ENCODE measurements around the gene NABP2. TPM values are rescaled to one million over a fixed set of nuclear protein-coding genes. Genes with fewer than 3 reads are reported as not detected.
"Not testable (repeated sequence)": the region's sequence is repeated elsewhere in the genome, so short reads cannot be mapped to it uniquely, and the experiment has no call there.

NABP2 gene
- 61.0 and 115 TPM in 2 replicates for total RNA-seq (2014; rRNA removed; shearing (Covaris generic); ENCODE audit: low replicate concordance)

DNA sequence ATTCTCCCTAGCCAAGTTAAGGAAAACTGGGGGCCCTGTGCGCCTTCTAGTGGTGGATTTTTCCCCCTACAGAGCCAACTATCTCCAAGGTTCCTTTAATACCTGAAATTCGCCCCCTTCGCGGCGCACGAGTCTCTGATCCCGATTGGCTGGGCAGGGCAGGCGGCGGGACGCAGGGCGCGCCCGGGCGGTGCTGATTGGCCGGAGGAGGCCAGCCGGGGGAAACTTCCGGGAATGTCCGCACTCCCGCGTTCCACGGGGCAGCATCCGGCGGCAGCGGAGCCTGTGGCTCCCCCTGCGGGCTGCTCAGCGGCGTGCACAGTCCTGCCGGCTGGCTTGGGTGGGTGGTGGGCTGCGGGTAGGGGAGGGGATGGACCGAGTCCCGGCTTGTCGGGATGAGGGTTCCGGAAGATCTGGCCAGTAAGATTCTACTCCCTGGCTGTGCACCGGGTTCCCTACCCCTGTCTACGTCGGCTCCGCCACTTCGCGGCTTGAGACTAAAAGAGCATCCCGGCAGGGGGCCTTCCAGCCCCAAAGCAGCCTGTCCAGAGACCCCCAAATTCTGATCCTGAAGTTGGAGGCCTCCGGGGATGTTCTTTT lies at the start of gene NABP2:
Gene NABP2, plus strand, starts transcription at position 241 of the 600 bp plus-strand sequence. CDS start 515 bp downstream, outside the sequence.
- peak; percentile 98 for DNase-seq
- H3K4me3 ChIP-seq = peak within 1 kb of the TSS; percentile 76
- H3K36me3 ChIP-seq = peaks cover 6% of the 10 kb centered on the region
- H3K9me3 ChIP-seq = no peaks in the 10 kb centered on the region
- no peaks in the 10 kb centered on the region for H3K27me3 ChIP-seq

DNA sequence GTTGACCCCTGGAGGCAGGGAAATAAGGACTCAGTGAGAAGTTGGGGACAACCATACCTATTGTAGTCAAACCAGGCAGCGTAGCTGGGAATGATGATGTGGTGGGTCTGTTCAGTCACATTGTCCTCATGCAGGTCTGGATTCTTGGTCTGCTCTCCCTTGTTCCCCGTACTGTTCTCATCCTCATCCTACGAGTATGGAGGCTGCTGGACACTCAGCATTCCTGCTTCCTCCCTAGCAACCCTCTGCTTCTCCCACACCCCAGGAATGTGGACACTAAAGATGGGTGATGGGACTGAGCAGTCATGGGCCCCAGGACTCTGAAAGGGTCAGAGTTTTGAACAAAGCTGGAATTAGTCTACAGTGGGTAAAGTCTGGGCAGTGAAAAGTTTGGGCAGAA lies 45.8 kb upstream of the NABP2 start:
- no peak overlapping the region for H3K4me3 ChIP-seq
- peaks cover 77% of the 10 kb centered on the region for H3K36me3 ChIP-seq
- H3K27me3 ChIP-seq = no peaks in the 10 kb centered on the region

DNA sequence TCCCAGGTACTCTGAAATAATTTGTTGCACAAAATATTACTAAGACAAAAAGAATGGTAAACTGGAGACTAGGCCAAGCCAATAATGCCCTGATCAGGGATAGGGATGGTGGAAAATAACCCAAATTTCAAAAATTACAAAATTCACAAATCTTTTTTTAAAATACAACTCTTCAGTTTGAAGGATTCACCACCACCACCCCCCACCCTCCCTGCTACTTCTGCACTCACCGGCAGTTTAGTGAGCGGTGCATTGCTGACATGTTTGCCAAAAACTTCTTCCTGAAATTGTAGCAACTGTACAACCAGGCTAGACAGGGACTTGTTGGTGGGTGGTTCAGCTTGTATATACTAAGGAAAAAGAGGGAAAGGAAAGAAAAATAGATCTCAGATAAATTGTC lies 37.2 kb upstream of the NABP2 start:
- DNase-seq = no peak
- Histone ChIP-seq H3K27me3 (no peaks in the 10 kb centered on the region), H3K36me3 (peaks cover 47% of the 10 kb centered on the region), H3K4me3 (no peak overlapping the region), H3K9me3 (no peaks in the 10 kb centered on the region)

More for the DNA sequence above, 45.8 kb upstream of the NABP2 start:
- no peak for DNase-seq
- no peaks in the 10 kb centered on the region for H3K9me3 ChIP-seq

DNA sequence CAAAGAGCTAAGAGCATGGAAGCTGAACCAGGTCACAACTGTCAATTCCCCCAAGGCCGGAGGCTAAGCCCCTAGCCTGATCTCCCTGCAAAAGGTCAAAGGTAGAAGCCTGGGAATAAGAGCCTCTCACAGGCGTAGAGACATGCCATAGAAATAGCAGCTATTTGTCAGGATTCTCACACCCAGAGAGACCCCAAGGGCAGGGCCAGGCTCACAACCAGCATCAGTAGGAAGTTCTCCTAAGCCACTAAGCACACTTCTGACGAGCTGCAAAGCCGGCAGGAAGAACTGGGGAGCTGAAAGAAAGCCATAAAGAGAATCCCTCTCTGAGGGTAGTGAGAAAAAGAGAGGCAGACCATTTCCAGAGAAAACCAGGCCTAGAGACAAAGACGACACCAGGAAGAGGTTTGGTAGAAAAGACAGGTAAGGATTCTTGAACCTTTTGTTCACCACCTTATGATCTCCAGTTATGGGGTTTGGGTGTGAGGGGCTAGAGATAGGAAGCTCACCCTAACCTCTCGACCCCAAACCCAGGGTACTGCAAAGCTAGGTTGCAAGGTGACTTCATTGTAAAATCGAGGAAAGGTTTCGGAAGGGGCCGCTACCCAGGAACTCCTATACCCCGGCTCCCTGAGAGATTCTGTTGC lies 35.9 kb upstream of the NABP2 start:
- H3K27me3 ChIP-seq = no peaks in the 10 kb centered on the region
- no peaks in the 10 kb centered on the region for H3K9me3 ChIP-seq
- no peak for DNase-seq
- peak overlapping the region; percentile 81 for H3K4me3 ChIP-seq
- H3K36me3 ChIP-seq = peaks cover 39% of the 10 kb centered on the region

DNA sequence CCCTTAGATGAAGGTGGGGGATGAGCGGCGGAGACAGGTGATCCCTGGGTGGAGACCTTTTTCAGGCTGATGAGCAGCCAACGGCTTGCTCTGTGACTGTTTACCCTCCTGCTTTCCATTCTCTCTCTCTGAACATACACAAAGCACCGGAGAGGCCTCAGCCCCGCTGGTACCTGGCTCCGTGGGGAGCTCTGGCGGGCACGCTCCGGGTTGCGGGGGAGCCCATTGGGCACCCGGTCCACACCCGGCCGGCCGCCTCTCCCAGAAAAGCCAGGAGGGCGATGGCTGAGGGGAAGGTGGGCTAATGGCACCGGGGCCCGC lies 35.4 kb upstream of the NABP2 start:
- Histone ChIP-seq H3K4me3 (peak overlapping the region; percentile 81), H3K27me3 (no peaks in the 10 kb centered on the region), H3K36me3 (peaks cover 34% of the 10 kb centered on the region), H3K9me3 (no peaks in the 10 kb centered on the region)
- no peak for DNase-seq

DNA sequence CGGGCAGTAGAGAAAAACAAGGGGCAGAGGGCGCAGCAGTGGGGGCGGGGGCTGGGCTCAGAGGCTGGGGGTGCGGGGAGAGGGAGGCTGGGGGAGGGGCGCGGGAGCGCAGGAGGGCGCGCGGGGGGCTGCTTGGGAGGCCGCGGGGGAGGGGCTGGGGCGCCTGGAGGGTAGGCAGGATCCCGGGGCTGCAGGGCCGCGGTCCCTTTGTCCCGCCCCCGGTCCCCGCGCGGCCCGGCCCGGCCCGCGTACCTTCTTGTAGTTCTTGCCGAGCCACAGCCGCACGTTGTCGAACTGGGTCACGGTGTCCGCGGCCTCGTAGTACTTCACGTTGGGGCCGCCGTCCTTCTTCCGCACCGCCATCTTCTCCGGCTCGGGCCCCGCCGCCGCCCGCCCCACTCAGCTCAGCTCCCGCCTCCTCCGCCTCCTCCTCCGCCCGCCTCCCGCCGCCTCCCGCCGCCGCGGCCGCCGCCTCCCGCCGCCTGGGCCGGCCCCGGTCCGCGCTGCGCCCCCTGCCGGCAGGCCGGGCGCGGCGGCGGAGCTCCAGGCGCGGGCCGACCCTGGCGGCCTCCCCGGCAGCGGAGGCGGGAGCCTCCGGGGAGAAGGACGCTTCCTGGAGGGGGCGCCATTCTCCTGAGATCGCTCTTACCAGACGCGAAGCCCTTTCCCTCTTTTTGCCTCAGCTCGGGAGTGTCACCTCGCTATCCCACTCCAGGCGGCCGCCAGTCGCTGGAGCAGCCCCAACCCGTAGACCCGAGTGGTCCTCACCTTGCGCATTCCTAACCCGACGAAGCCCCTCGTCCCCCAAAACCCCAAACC lies 34.8 kb upstream of the NABP2 start, which contains the start of gene SMARCC2:
Gene SMARCC2, minus strand, starts transcription at position 385 of the 819 bp plus-strand sequence. Its CDS starts 22 bp downstream, at position 363.
- peaks cover 28% of the 10 kb centered on the region for H3K36me3 ChIP-seq
- DNase-seq = peak; percentile 84
- H3K4me3 ChIP-seq = peak within 1 kb of the TSS; percentile 81
- no peaks in the 10 kb centered on the region for H3K27me3 ChIP-seq
- no peaks in the 10 kb centered on the region for H3K9me3 ChIP-seq

DNA sequence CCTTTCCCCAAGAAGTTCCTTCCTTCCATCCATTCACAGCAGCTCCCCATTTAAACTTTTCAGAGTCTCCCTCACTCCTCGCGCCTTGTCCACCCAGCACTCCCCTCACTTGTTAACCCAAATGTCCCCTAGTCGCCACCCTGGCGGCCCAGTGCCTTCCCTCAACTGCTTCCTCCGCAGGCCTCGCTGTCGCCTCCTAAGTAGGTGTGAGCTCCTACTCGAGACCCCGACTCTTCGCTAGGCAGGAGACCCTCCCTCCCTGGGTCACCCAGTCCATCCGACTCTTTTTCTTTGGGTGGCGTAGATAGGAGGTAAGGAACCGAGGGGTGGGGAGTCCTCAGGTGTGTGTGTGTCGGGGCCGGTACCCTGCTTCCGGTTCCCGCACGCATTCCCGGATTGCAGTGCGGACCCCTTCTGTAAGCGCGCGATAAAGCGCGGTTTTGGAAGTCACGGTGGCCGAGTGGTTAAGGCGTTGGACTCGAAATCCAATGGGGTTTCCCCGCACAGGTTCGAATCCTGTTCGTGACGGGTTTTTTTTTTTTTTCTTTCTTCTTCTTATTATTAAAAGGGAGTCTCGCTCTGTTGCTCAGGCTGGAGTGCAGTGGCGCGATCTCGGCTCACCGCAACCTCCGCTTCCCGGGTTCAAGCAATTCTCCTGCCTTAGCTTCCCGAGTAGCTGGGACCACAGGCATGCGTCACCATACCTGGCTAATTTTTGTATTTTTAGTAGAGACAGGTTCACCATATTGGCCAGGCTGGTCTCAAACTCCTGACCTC lies 34.0 kb upstream of the NABP2 start:
- no peaks in the 10 kb centered on the region for H3K27me3 ChIP-seq
- no peaks in the 10 kb centered on the region for H3K9me3 ChIP-seq
- peaks cover 20% of the 10 kb centered on the region for H3K36me3 ChIP-seq
- DNase-seq = peak; percentile 74
- H3K4me3 ChIP-seq = peak overlapping the region; percentile 81

DNA sequence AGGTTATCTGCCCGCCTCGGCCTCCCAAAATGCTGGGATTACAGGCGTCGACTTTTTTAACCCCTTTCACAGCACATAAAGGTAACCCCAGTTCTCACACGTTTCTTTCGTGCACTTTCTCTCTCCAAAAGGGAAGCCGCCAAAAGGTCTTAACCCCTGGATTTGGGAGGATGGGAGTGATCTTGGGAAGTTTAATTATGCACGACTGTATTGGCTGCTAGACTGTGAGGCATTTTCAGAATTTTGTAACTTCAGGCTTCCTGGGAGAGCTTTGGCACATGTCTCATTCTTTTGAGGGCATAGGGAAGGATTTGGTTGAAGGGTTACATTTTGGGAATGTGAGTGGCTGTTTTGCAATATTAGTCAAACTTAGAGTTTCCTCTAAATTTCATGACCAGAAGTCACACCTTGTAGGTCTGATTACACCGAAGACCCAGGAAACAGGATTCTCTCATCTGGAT lies 33.4 kb upstream of the NABP2 start:
- no peak for DNase-seq
- H3K27me3 ChIP-seq = no peaks in the 10 kb centered on the region
- H3K36me3 ChIP-seq = peaks cover 17% of the 10 kb centered on the region
- H3K9me3 ChIP-seq = no peaks in the 10 kb centered on the region
- H3K4me3 ChIP-seq = peak overlapping the region; percentile 81

DNA sequence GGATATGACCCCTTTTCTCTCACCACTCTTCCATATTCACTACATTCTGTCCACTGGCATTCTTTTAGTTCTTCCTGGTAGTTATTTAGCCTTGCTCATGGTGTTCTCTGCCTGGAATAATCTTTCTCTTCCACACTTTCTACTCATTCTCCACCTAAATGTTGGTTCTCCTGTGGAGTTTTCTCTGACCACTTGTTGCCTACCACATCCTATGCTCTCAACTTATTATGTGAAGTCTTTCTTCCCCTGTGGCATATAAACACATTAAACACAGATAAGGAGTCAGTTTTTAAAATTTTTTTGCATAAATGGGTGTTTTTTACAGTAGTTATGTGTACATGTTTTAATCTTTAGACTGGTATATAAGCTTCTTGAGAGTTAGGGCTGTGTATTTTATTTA lies 31.6 kb upstream of the NABP2 start:
- Histone ChIP-seq H3K36me3 (no peaks in the 10 kb centered on the region), H3K9me3 (no peaks in the 10 kb centered on the region), H3K4me3 (no peak overlapping the region), H3K27me3 (no peaks in the 10 kb centered on the region)
- no peak for DNase-seq

DNA sequence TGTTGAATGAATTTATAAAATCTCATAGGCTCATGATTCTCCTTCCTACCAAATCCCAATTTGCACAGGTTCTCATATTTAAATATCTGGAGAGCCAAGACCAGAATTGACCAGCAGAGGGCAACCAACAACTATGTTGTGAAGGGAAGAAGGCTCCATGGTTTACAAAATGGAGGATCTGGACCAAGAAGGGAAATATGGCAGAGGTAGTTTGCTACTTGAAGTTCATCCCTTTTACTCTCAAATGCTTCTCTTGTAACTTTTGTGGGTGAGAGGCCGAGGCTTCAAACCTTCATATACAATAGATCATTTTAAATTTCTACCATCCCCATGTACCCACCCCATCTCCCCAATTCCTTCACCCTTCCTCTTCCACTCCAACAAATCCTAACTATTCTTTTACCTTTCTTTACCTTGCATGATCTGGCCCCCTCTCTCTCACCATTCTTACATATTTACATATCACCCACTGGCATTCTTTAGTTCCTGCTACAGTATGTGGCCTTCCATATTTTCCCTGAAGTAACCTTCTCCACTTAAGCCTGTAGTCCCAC lies 31.0 kb upstream of the NABP2 start:
- no peaks in the 10 kb centered on the region for H3K36me3 ChIP-seq
- H3K27me3 ChIP-seq = no peaks in the 10 kb centered on the region
- no peak overlapping the region for H3K4me3 ChIP-seq
- no peaks in the 10 kb centered on the region for H3K9me3 ChIP-seq
- peak; percentile 52 for DNase-seq

DNA sequence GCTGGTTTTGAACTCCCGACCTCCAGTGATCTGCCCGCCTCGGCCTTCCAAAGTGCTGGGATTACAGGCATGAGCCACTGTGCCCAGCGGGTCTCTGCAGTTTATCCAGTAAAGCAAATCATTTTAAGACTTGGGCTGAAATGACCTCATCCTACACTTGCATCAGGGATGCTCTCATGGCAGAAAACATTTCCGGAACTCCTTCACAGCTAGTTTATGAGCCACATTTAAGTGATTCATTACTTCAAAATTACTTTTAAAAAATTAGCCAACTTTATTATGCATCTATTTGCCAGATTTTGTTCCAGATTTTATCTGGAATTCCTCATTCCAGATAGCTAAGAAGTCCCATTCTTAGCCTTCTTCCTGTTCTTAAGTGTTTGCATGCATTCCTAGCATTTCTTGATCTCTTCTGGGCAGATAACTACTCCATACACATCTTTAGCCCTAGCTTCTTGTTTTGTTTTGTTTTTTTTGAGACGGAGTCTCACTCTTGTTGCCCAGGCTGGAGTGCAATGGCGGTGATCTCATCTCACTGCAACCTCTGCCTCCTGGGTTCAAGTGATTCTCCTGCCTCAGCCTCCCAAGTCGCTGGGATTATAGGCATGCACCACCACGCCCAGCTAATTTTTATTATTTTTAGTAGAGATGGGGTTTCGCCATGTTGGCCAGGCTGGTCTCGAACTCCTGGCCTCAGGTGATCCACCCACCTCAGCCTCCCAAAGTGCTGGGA lies 27.2 kb upstream of the NABP2 start:
- H3K4me3 ChIP-seq, H3K27me3 ChIP-seq, H3K36me3 ChIP-seq, H3K9me3 ChIP-seq: not testable (repeated sequence)
- peak; percentile 84 for DNase-seq

DNA sequence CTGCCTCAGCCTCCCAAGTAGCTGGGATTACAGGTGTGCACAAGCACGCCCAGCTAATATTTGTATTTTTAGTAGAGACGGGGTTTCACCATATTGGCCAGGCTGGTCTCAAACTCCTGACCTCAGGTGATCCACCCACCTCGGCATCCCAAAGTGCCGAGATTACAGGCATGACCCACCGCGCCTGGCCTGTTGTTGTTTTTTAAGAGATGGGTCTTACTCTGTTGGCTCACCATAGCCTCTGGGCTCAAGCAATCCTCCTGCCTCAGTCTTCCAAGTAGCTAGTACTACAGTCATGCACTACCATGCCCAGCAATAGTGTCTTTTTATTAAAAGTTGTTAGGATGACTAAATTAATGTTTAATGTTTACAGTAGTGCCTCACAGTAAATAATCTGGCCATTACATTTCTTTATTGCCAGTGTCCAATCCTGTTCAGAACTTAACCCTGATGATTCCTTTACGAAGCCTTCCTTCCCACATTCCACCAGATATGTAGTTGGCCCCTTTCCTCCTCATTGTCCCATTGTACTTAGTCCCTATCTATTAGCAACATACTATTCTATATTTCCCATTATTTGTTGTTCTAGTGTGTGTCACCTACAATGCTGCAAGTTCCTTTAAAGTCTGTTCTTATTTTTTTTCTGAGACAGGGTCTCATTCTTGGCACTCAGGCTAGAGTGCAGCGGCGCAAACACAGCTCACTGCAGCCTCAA lies 26.1 kb upstream of the NABP2 start:
- DNase-seq = no peak
- H3K36me3 ChIP-seq = no peaks in the 10 kb centered on the region
- no peaks in the 10 kb centered on the region for H3K9me3 ChIP-seq
- H3K4me3 ChIP-seq = no peak overlapping the region
- no peaks in the 10 kb centered on the region for H3K27me3 ChIP-seq

DNA sequence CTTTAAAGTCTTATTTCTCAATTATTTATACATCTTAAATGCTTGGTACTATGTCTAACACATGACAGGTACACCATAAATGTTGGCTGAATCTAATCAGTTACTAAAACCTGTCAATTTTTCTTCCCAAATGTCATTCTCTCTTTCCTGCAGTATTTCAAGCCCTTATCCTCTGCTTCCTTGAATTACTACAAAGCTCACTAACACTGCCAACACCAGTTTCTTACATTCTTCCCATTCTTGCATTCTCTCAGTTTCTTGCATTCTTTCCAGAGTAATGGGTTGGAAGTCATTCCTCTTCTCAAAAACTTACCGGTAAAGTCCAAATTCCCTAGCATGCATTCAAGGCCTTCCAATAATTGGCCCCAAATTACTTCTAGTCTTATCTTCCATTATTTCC lies 25.3 kb upstream of the NABP2 start:
- DNase-seq = no peak
- no peaks in the 10 kb centered on the region for H3K27me3 ChIP-seq
- H3K36me3 ChIP-seq = no peaks in the 10 kb centered on the region
- no peak overlapping the region for H3K4me3 ChIP-seq
- no peaks in the 10 kb centered on the region for H3K9me3 ChIP-seq

DNA sequence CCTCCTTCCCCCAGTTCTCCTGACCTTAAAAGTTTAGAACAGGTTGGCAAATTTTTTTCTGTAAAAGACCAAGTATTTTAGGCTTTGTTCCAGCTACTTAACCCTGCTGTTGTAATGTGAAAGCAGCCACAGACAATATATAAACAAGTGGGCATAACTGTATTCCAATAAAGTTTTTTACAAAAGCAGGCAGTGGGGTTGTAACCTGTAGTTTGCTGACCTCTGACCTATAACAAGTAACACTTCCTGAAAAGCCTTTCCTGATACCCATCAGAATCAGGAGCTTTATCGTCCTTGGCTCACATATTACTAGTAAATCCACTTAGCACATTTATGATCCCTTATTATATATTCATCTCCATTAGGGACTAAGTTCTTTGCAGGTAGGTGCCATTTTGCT lies 21.8 kb upstream of the NABP2 start:
- H3K27me3 ChIP-seq = no peaks in the 10 kb centered on the region
- H3K36me3 ChIP-seq = peaks cover 27% of the 10 kb centered on the region
- H3K9me3 ChIP-seq = no peaks in the 10 kb centered on the region
- DNase-seq = no peak
- H3K4me3 ChIP-seq = no peak overlapping the region

DNA sequence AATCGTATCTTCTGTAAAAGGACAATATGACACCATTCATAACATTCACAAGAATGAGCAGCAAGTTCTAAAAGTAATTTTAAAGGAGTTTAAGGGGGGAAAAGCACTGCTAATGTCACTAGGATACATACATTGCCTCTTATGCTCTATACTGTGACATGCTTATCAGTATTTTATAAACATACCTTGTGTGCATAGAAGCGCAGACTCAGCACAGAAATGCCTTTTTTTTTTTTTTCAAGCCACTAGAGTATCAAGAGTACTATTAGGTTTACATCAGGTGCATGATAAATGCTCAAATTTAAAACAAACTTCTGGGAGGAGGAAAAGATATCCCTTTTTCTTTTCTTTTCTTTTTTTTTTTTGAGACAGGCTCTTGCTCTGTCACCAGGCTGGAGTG lies 21.3 kb upstream of the NABP2 start:
- H3K4me3 ChIP-seq = no peak overlapping the region
- peaks cover 32% of the 10 kb centered on the region for H3K36me3 ChIP-seq
- H3K9me3 ChIP-seq = no peaks in the 10 kb centered on the region
- DNase-seq = no peak
- no peaks in the 10 kb centered on the region for H3K27me3 ChIP-seq
